Adrenal gland (tissue), 12 donors: ENCODE data around the gene CTRB2. TPM values are rescaled to one million over a fixed set of nuclear protein-coding genes. Genes with fewer than 3 reads are reported as not detected.

Experiments
- DNase-seq, 7 donors: peaks; one replicate each; pipeline ENCODE4 v3.0.0-alpha.2; 2019 to 2020
- H3K27ac ChIP-seq, 5 donors: fragments of 200-600 bp; sonication (generic) in 4 of 5; 1 replicate in 3 of 5; 2 replicates in 2 of 5; pipeline versions ENCODE4 v1.5.1 to v1.8.0; 2016 to 2020; ENCODE audit warnings: mild to moderate bottlenecking in 1 of 5
- H3K27me3 ChIP-seq: fragments of 200-600 bp; 2 replicates; pipeline ENCODE4 v1.8.0; 2021
- H3K36me3 ChIP-seq, 2 donors: fragments of 200-600 bp; replicated peaks in 1 of 2; 1 replicate in 1 of 2; 2 replicates in 1 of 2; pipeline versions ENCODE4 v1.5.1 to v1.8.0; 2018 to 2022
- H3K4me1 ChIP-seq, 2 donors: fragments of 200-600 bp; replicated peaks in 1 of 2; 1 replicate in 1 of 2; 2 replicates in 1 of 2; pipeline versions ENCODE4 v1.5.1 to v1.8.0; 2018 to 2021
- H3K4me3 ChIP-seq, 4 donors: fragments of 200-600 bp; sonication (generic) in 3 of 4; one replicate each; pipeline ENCODE4 v1.5.1; 2016 to 2018
- H3K9me3 ChIP-seq, 3 donors: fragments of 200-600 bp; sonication (generic) in 1 of 3; replicated peaks in 1 of 3; 1 replicate in 2 of 3; 2 replicates in 1 of 3; pipeline versions ENCODE4 v1.5.1 to v1.8.0; 2016 to 2021
- CTCF ChIP-seq, 6 experiments: fragments of 450-650 bp in 4 of 6; fragments of 200-600 bp in 2 of 6; sonication (generic) in 1 of 6; IDR thresholded peaks; 1 replicate in 5 of 6; 2 replicates in 1 of 6; pipeline versions ENCODE4 v1.5.1 to v1.8.0; 2016 to 2021; ENCODE audit warnings: antibody characterized with exemption in 6 of 6, mild to moderate bottlenecking in 2 of 6, moderate library complexity in 1 of 6
- POLR2A ChIP-seq, 2 donors: fragments of 450-650 bp; IDR thresholded peaks; one replicate each; pipeline ENCODE4 v1.6.1; 2017; ENCODE audit warnings: antibody characterized with exemption in 2 of 2, mild to moderate bottlenecking in 2 of 2, moderate library complexity in 1 of 2
- WGBS, 4 donors: extraction: QIAGEN DNeasy Blood & Tissue Kit in 2 of 4; methylation state at CpG; one replicate each; pipeline versions ENCODE4 v1.1.5 to v1.1.7; 2013 to 2017; 5-methylcytosine and 5-hydroxymethylcytosine counted together
- intact Hi-C, 2 donors: fragments of 100-400 bp; cut with DNase I; formaldehyde crosslinking; loops; one replicate each; pipeline versions ENCODE4 v1.14.1 to v1.15.0; 2022 to 2023
- polyA plus RNA-seq, 3 donors: library from polyadenylated mRNA; stranded (reverse); fragments of 200-250 nt in 2 of 3; fragments of 350-450 nt in 1 of 3; fragmentation: Illumina TruSeq in 1 of 3; extraction: RNeasy Lipid Tissue Mini Kit (QIAGEN cat#74804) in 1 of 3; gene quantifications; one replicate each; pipeline ENCODE4 v1.2.3, GENCODE V29; 2013 to 2014
- total RNA-seq, 9 donors: library from RNA; depleted of rRNA in 4 of 9; stranded (reverse); fragments of >200 nt in 4 of 9; fragments of 120-200 nt in 1 of 9; fragmentation: NEBNext Ultra II Directional in 1 of 9; extraction: Animal tissue kit (Norgen Biotek cat#: 25700) in 1 of 9; gene quantifications; one replicate each; pipeline versions ENCODE4 v1.1.0 to v1.2.4, GENCODE V29; 2013 to 2023
- donor health status: healthy with polysubstance abuse.
- donor health status: Bipolar disorder and iron deficiency.
- donor health status: DM: yes; HTN: yes; CAD: no.
- donor health status: DM: no; HTN: no; CAD: no.
- donor health status: DM: no; HTN: no; CAD: no.
- donor health status: DM: yes; HTN: yes; CAD: no.

Gene CTRB2
- total and polyA plus RNA-seq, 12 donors, result 0.88 to 15.1 (median 3.3) TPM; not detected in 5

- intact Hi-C loops, result loop anchor here (5.0 kb wide), 2 partner anchors 149 to 159 kb away; no protein-coding TSS in a partner anchor
- H3K36me3 ChIP-seq, result peaks cover 0 to 37% of the 10 kb centered on the region in 2 donors
- TF ChIP-seq CTCF (IDR thresholded peaks at IDR 0.05) (peak in 1 of 6 experiments; percentile 29), POLR2A (IDR thresholded peaks at IDR 0.05) (no peak)
- peaks cover 18 to 34% of the 10 kb centered on the region in 2 donors for H3K4me1 ChIP-seq
- WGBS, 4 donors, result 0 to 42% (median 27%) methylated on average over 1 to 25 of the region's 25 CpGs
- no peaks in the 10 kb centered on the region for H3K9me3 ChIP-seq
- H3K27ac ChIP-seq, result peak overlapping the region in 4 of 5 donors; percentile 68 to 95 (median 88)
- peak; percentile 87 to 97 (median 94) for DNase-seq
- no peaks in the 10 kb centered on the region for H3K27me3 ChIP-seq
- peak overlapping the region in 1 of 4 donors; percentile 2 for H3K4me3 ChIP-seq
Observed at GRCh38 chr16:75238132-75238852, 31.3 kb upstream of the CTRB2 start.

GRCh38 chr16:75237398-75238131, 30.6 kb upstream of the CTRB2 start:
- no peaks in the 10 kb centered on the region for H3K27me3 ChIP-seq
- intact Hi-C loops, result loop anchor here (5.0 kb wide), 2 partner anchors 150 to 160 kb away; no protein-coding TSS in a partner anchor
- peaks cover 18 to 32% of the 10 kb centered on the region in 2 donors for H3K4me1 ChIP-seq
- H3K27ac ChIP-seq, result peak overlapping the region in 4 of 5 donors; percentile 50 to 95 (median 88)
- H3K4me3 ChIP-seq, result no peak overlapping the region
- TF ChIP-seq CTCF (IDR thresholded peaks at IDR 0.05) (no peak), POLR2A (IDR thresholded peaks at IDR 0.05) (no peak)
- WGBS, 4 donors, result 81 to 85% (median 84%) methylated on average over 8 to 18 of the region's 18 CpGs; no CpG with 5 or more reads in 1 of the 4 donors
- peak in 1 of 7 donors; percentile 25 for DNase-seq
- H3K9me3 ChIP-seq, result no peaks in the 10 kb centered on the region
- peaks cover 0 to 39% of the 10 kb centered on the region in 2 donors for H3K36me3 ChIP-seq

DNA sequence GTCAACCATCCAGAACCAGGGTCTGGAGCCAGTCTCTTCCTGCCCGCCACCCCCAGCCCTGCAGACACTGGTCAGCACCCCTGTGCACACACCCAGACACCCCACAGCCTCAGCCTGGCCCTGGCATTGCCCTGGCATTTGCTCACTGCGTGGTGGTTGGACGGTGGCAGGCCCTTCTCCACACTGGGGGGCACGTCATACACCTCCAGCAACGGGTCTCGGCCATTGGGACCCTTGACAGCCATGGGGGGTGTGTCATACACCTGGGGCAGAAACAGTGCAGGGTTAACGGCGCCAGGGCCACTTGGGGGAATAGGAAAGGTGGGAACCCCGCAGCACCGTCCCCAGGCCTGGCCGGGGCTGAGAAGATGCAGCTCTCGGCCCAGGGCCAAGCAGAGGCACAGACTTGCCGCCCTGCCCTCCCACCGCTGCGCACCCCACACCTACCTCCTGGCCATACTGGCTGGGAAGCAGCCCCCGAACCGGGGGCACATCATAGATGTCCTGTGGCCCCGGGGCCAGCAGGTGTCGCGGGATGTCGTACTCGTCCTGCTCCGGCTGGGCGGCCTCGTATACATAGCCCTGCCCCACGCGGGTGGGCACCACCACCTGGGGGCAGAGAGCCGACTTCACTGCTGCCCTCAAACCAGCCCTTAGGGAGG, 29.9 kb upstream of the CTRB2 start:
- Histone ChIP-seq H3K9me3 (no peaks in the 10 kb centered on the region), H3K4me3 (no peak overlapping the region), H3K36me3 (peaks cover 0 to 36% of the 10 kb centered on the region in 2 donors), H3K27ac (peak overlapping the region in 2 of 5 donors; percentile 19 to 93), H3K27me3 (no peaks in the 10 kb centered on the region), H3K4me1 (peaks cover 18 to 32% of the 10 kb centered on the region in 2 donors)
- 90 to 94% (median 92%) methylated on average over 9 to 28 of the region's 28 CpGs for WGBS, 4 donors
- peak in 1 of 7 donors; percentile 23 for DNase-seq
- no peak for TF ChIP-seq POLR2A (IDR thresholded peaks at IDR 0.05)
- no peak for TF ChIP-seq CTCF (IDR thresholded peaks at IDR 0.05)
- intact Hi-C loops, result loop anchor here (5.0 kb wide), 2 partner anchors 150 to 160 kb away; no protein-coding TSS in a partner anchor
